ENCODE results near the gene TBC1D3I.
"Not testable (repeated sequence)": the region's sequence is repeated elsewhere in the genome, so short reads cannot be mapped to it uniquely, and the experiment has no call there.

The TBC1D3I gene

DNA sequence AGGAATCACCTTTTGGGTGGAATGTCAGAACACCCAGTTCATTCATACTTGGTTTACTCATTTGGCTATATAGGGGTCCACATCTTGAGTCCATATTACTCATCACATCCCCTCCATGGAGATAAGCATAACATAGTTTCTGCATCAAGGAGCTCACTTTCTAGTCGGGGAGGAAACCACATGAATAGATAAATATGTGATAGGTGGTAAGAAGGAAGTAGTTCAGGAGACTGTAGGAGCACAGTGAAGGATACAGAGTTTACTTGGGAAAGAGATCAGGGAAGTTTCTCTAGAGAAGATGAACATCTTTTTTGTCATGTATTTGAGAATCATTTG, 57.9 kb downstream of the TBC1D3I start:
- DNase-seq (ENCODE audit: low read depth, low spot score): not testable (repeated sequence)

DNA sequence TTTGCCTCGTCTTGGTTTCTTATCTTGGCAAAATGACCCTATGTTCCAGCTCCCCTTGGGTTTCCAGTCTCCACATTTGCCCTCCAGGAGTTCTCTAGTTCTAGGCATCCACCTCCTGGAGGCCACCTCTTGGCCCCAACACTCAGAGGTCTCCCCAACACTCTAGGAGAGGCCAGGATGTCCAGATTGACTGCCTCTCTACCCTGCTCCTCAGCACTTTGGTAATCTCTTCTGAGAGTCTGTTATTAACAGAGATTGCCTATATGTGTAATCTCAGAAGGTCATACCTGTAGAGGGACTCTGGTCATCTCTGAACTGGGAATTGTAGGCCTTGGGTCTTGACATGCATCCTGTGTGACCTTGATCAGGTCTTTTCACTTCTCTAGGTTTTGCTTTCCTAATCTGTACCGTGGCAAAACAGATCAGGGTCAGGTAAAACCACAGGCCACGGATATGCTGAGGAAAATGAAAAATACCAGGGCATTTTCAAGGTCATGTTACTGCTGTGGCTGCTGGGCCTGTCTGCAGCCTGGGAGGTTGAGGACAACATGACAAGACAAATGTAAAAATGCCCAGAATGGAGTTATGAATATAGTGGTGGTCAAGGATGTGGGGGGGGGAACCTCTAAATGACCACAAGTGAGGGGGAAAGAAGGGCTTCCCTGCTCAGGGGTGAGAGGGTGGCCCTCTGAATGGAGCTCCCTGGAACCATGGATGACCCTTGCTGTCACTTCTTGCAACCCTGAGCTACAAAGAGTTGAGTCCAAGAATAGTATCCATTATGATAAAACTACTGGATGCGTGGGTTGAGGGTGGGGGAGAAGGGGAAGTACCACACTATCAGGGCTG, 58.5 kb downstream of the TBC1D3I start:
- DNase-seq (ENCODE audit: low read depth, low spot score): no peak

DNA sequence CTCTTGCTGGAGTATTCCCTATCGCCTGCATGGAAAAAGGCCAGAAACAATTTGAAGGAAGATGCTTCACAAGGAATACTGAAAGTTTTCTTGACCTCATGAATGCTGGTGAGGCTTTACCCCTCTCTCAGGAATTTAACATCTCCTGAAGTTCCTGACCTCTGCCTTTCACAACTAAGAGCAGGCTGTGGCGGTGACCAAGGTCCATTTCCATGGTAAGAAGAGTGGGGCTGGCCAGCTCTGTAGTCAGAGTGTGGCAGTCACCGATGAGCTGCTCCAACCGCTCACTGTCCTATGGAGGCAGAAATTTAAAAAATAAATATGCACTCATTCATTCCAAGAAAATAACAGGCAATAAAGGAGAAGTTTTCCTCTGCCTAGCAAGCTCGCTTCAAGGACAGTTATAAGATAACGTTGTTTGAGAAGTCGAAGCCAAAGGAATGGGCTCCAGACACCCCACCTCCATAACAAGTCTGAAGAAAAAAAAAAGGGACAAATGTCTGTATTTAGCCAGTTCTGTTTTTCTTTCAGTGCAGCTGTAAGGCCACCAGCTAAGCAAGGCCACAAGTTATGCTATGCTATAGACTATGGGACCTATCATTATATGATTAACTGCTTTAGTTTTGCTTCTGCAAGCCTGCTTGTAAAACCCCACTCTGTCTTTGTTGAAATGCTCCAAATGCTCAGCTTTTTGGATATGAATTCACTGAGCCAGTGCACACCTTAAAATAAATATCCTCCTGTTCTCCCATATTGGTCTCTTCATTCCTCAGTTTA, 59.5 kb downstream of the TBC1D3I start:
- no peak for DNase-seq (ENCODE audit: low read depth, low spot score)
